HL-60 (cell line): Measurements from ENCODE around the gene EHBP1.

Experiments used
- CTCF ChIP-seq: IDR thresholded peaks from one replicate; pipeline ENCODE4 v1.5.1; 2011; ENCODE audit warnings: low read length, control low read depth, inconsistent platforms; ENCODE audit not compliant: insufficient read depth
- GABPA ChIP-seq: IDR thresholded peaks from 2 replicates; pipeline ENCODE4 v1.6.1; 2012; ENCODE audit warnings: low read depth
- POLR2AphosphoS5 ChIP-seq: IDR thresholded peaks from 2 replicates; pipeline ENCODE4 v1.6.1; 2012; ENCODE audit warnings: low read depth
- REST ChIP-seq: IDR thresholded peaks from 2 replicates; pipeline ENCODE4 v1.6.1; 2012; ENCODE audit warnings: low read depth; ENCODE audit not compliant: insufficient replicate concordance

- TF ChIP-seq CTCF (no peak), POLR2AphosphoS5 (no peak), REST (no peak), GABPA (no peak)
Observed at GRCh38 chr2:62705859-62706720, 577 bp downstream of the EHBP1 start.
